HepG2 (cell line): ENCODE measurements around the gene SH3YL1. TPM values are rescaled to one million over a fixed set of nuclear protein-coding genes. Genes with fewer than 3 reads are reported as not detected.

Source experiments
- ARNTL ChIP-seq: sonication (generic); formaldehyde crosslinking; IDR thresholded peaks from 2 replicates; pipeline ENCODE4 v1.4.0; 2020; ENCODE audit warnings: mild to moderate bottlenecking, missing genetic modification reagents
- CTCF ChIP-seq: sonication (generic); formaldehyde crosslinking; IDR thresholded peaks from 2 replicates; pipeline ENCODE4 v1.5.0; 2020; ENCODE audit warnings: mild to moderate bottlenecking, missing genetic modification reagents, moderate library complexity
- FOXP1 ChIP-seq, 2 experiments: fragments of 450-650 bp in 1 of 2; IDR thresholded peaks; 2 replicates each; pipeline ENCODE4 v1.6.1; 2017 to 2018; ENCODE audit warnings: antibody characterized with exemption in 1 of 2
- FOXP4 ChIP-seq: sonication (generic); formaldehyde crosslinking; IDR thresholded peaks from 2 replicates; pipeline ENCODE4 v1.4.0; 2020; ENCODE audit warnings: missing genetic modification reagents
- KLF15 ChIP-seq: sonication (generic); formaldehyde crosslinking; IDR thresholded peaks from 2 replicates; pipeline ENCODE4 v1.8.1; 2023; ENCODE audit warnings: borderline replicate concordance, mild to moderate bottlenecking, inconsistent platforms, missing genetic modification reagents, mixed read lengths
- KMT2A ChIP-seq: sonication (generic); formaldehyde crosslinking; IDR thresholded peaks from 2 replicates; pipeline ENCODE4 v1.4.0; 2020; ENCODE audit warnings: missing genetic modification reagents
- NCOA2 ChIP-seq: sonication (generic); formaldehyde crosslinking; IDR thresholded peaks from 2 replicates; pipeline ENCODE4 v1.8.0; 2022; ENCODE audit warnings: inconsistent platforms
- NFIC ChIP-seq: IDR thresholded peaks from 2 replicates; pipeline ENCODE4 v1.6.1; 2012; ENCODE audit warnings: mild to moderate bottlenecking, low read length, inconsistent platforms
- NR1H2 ChIP-seq: sonication (generic); formaldehyde crosslinking; IDR thresholded peaks from 2 replicates; pipeline ENCODE4 v1.8.1; 2022; ENCODE audit warnings: low read depth, missing genetic modification reagents, borderline replicate concordance
- PHF5A ChIP-seq: IDR thresholded peaks from one replicate; pipeline ENCODE4 v1.6.1; 2018; ENCODE audit warnings: low read depth, missing genetic modification reagents; ENCODE audit not compliant: unreplicated experiment
- POLR2A ChIP-seq, 2 experiments: IDR thresholded peaks; 2 replicates each; pipeline ENCODE4 v1.6.1; 2011; ENCODE audit warnings: low read depth in 2 of 2, low read length in 2 of 2, mild to moderate bottlenecking in 1 of 2, moderate library complexity in 1 of 2; ENCODE audit not compliant: insufficient read depth in 1 of 2
- PPARG ChIP-seq: conservative IDR thresholded peaks from 2 replicates; pipeline ENCODE4 v1.6.1; 2016; ENCODE audit warnings: missing biosample characterization, missing genetic modification reagents
- RCOR2 ChIP-seq: IDR thresholded peaks from 2 replicates; pipeline ENCODE4 v1.6.1; 2016; ENCODE audit warnings: missing biosample characterization, missing genetic modification reagents
- SNAI1 ChIP-seq: sonication (generic); formaldehyde crosslinking; IDR thresholded peaks from 2 replicates; pipeline ENCODE4 v1.5.0; 2020; ENCODE audit warnings: mild to moderate bottlenecking, missing genetic modification reagents, borderline replicate concordance
- SOX13 ChIP-seq, 3 experiments: fragments of 450-650 bp in 1 of 3; sonication (generic) in 1 of 3; formaldehyde crosslinking in 1 of 3; IDR thresholded peaks in 2 of 3; conservative IDR thresholded peaks in 1 of 3; 2 replicates each; pipeline versions ENCODE4 v1.5.0 to v1.6.1; 2016 to 2020; ENCODE audit warnings: antibody characterized with exemption in 1 of 3, mild to moderate bottlenecking in 1 of 3, missing compliant biosample characterization in 1 of 3, missing genetic modification reagents in 1 of 3, moderate library complexity in 1 of 3
- SOX5 ChIP-seq: IDR thresholded peaks from 2 replicates; pipeline ENCODE4 v1.6.1; 2016; ENCODE audit warnings: borderline replicate concordance
- SOX6 ChIP-seq, 2 experiments: fragments of 450-650 bp in 1 of 2; sonication (generic) in 1 of 2; formaldehyde crosslinking in 1 of 2; IDR thresholded peaks; 2 replicates each; pipeline versions ENCODE4 v1.4.0 to v1.6.1; 2017 to 2020; ENCODE audit warnings: antibody characterized with exemption in 1 of 2, mild to moderate bottlenecking in 1 of 2, missing genetic modification reagents in 1 of 2
- TOE1 ChIP-seq: sonication (generic); formaldehyde crosslinking; IDR thresholded peaks from 2 replicates; pipeline ENCODE4 v1.4.0; 2020; ENCODE audit warnings: mild to moderate bottlenecking, missing genetic modification reagents
- ZMAT3 ChIP-seq: sonication (generic); formaldehyde crosslinking; conservative IDR thresholded peaks from 2 replicates; pipeline ENCODE4 v1.7.0; 2021; ENCODE audit warnings: missing genetic modification reagents
- ZNF224 ChIP-seq: sonication (generic); formaldehyde crosslinking; IDR thresholded peaks from 2 replicates; pipeline ENCODE4 v1.5.0; 2020; ENCODE audit warnings: mild to moderate bottlenecking, missing genetic modification reagents
- ZNF230 ChIP-seq: sonication (generic); formaldehyde crosslinking; IDR thresholded peaks from 2 replicates; pipeline ENCODE4 v1.4.0; 2020; ENCODE audit warnings: mild to moderate bottlenecking, missing genetic modification reagents
- ZNF275 ChIP-seq: sonication (generic); formaldehyde crosslinking; IDR thresholded peaks from 2 replicates; pipeline ENCODE4 v1.8.0; 2022; ENCODE audit warnings: missing genetic modification reagents, mild to moderate bottlenecking, inconsistent platforms, borderline replicate concordance
- ZNF331 ChIP-seq: sonication (generic); formaldehyde crosslinking; IDR thresholded peaks from 2 replicates; pipeline ENCODE4 v1.4.0; 2020; ENCODE audit warnings: missing genetic modification reagents
- ZNF570 ChIP-seq: sonication (generic); formaldehyde crosslinking; IDR thresholded peaks from 2 replicates; pipeline ENCODE4 v1.4.0; 2020; ENCODE audit warnings: mild to moderate bottlenecking, missing genetic modification reagents, borderline replicate concordance
- ZNF619 ChIP-seq: sonication (generic); formaldehyde crosslinking; IDR thresholded peaks from 2 replicates; pipeline ENCODE4 v1.4.0; 2020; ENCODE audit warnings: mild to moderate bottlenecking, missing genetic modification reagents
- ZNF773 ChIP-seq: sonication (generic); formaldehyde crosslinking; IDR thresholded peaks from 2 replicates; pipeline ENCODE4 v1.4.0; 2020; ENCODE audit warnings: missing genetic modification reagents, borderline replicate concordance
- polyA plus RNA-seq, 8 experiments: library from polyadenylated mRNA; depleted of rRNA in 3 of 8; stranded (reverse) in 7 of 8; unstranded in 1 of 8; fragments of >200 nt; fragmentation: Illumina TruSeq in 4 of 8; extraction: Trizol in 4 of 8; gene quantifications; 2 replicates each; pipeline versions ENCODE4 v1.2.1 to v1.2.3, GENCODE V29; 2011 to 2016; ENCODE audit warnings: low read depth in 4 of 8, missing spikeins in 1 of 8, mixed read lengths in 1 of 8; ENCODE audit not compliant: insufficient read depth in 1 of 8
- total RNA-seq, 5 experiments: library from RNA; depleted of rRNA; stranded (reverse); fragments of >200 nt; fragmentation: Illumina TruSeq; extraction: Trizol; gene quantifications; 2 replicates each; pipeline ENCODE4 v1.2.3, GENCODE V29; 2016; ENCODE audit warnings: low read depth in 1 of 5

SH3YL1 gene
- total and polyA plus RNA-seq, 2 of the 13 experiments (the other 11 are each of a cell fraction or from before 2014, with no cell fraction given) = 13.0 to 48.2 TPM

GRCh38 chr2:262117-262516, 1.7 kb downstream of the SH3YL1 start (continued):
- TF ChIP-seq KLF15 (no peak), FOXP1 (IDR thresholded peaks at IDR 0.05) (no peak), FOXP1 (CRISPR knock-in tag; IDR thresholded peaks at IDR 0.05) (no peak), ZNF224 (no peak), KMT2A (CRISPR knock-in tag) (peak; percentile 19; the same call in 1 of the 2 replicates), SNAI1 (CRISPR knock-in tag) (0 out of 2 replicates have a peak, but pooled peaks have one; percentile 5), ARNTL (CRISPR knock-in tag) (no peak), POLR2A (IDR thresholded peaks at IDR 0.05; ENCODE audit: insufficient read depth in 1 of 2, low read depth in 2 of 2, low read length in 2 of 2) (peak in 1 of 2 experiments; percentile 46; a peak in 2 of 4 replicates), ZNF275 (CRISPR knock-in tag) (no peak), NFIC (peak; percentile 56), SOX6 (IDR thresholded peaks at IDR 0.05) (no peak), SOX6 (CRISPR knock-in tag; IDR thresholded peaks at IDR 0.05) (peak; percentile 71; the same call in 1 of the 2 replicates), CTCF (CRISPR knock-in tag) (0 out of 2 replicates have a peak, but pooled peaks have one; percentile 17), PHF5A (CRISPR knock-in tag) (peak; percentile 69), PPARG (CRISPR knock-in tag) (peak; percentile 45; the same call in 1 of the 2 replicates), ZNF570 (CRISPR knock-in tag) (no peak), NCOA2 (CRISPR knock-in tag) (0 out of 2 replicates have a peak, but pooled peaks have one; percentile 40), RCOR2 (0 out of 2 replicates have a peak, but pooled peaks have one; percentile 6), ZNF331 (CRISPR knock-in tag) (0 out of 2 replicates have a peak, but pooled peaks have one; percentile 41), ZNF230 (no peak), ZNF619 (CRISPR knock-in tag) (no peak), FOXP4 (CRISPR knock-in tag) (peak; percentile 60), SOX13 (IDR thresholded peaks at IDR 0.05) (peak; percentile 50; the same call in 1 of the 2 replicates), SOX13 (CRISPR knock-in tag; conservative IDR thresholded peaks at IDR 0.05 in 1 of 2, IDR thresholded peaks at IDR 0.05 in 1 of 2) (peak in 1 of 2 experiments; percentile 90; a peak in 2 of 4 replicates), NR1H2 (no peak), TOE1 (no peak), ZMAT3 (CRISPR knock-in tag) (no peak), SOX5 (CRISPR knock-in tag) (peak; percentile 68; the same call in 1 of the 2 replicates), ZNF773 (no peak)
